ENCODE results near the gene TULP3. TPM values are rescaled to one million over a fixed set of nuclear protein-coding genes. Genes with fewer than 3 reads are reported as not detected.

TULP3 gene
- total RNA-seq, 1 donor from 2014 or later, result 9.5 TPM

GRCh38 chr12:2963760-2964292 is 73.1 kb downstream of the TULP3 start:
- no peak overlapping the region for H3K4me3 ChIP-seq (ENCODE audit: low read depth, low read length)
- DNase-seq (ENCODE audit: low read depth), result no peak
- TF ChIP-seq CTCF (IDR thresholded peaks at IDR 0.05; ENCODE audit: insufficient read depth, low read length, severe bottlenecking), result no peak
- H3K36me3 ChIP-seq (ENCODE audit: control insufficient read depth, insufficient read depth, low read length), result peaks cover 2% of the 10 kb centered on the region
- H3K27me3 ChIP-seq (ENCODE audit: control insufficient read depth, insufficient read depth, low read length), result no peaks in the 10 kb centered on the region
- FAIRE-seq, result no peak

- DNase-seq (ENCODE audit: low read depth), result no peak
- TF ChIP-seq CTCF (IDR thresholded peaks at IDR 0.05; ENCODE audit: insufficient read depth, low read length, severe bottlenecking), result no peak
- FAIRE-seq, result no peak
- Histone ChIP-seq H3K27me3 (ENCODE audit: control insufficient read depth, insufficient read depth, low read length) (no peaks in the 10 kb centered on the region), H3K4me3 (ENCODE audit: low read depth, low read length) (no peak overlapping the region), H3K36me3 (ENCODE audit: control insufficient read depth, insufficient read depth, low read length) (peaks cover 2% of the 10 kb centered on the region)
Measured at GRCh38 chr12:2967651-2968050, 77.0 kb downstream of the TULP3 start.

- Histone ChIP-seq H3K4me3 (ENCODE audit: low read depth, low read length) (no peak overlapping the region), H3K27me3 (ENCODE audit: control insufficient read depth, insufficient read depth, low read length) (no peaks in the 10 kb centered on the region), H3K36me3 (ENCODE audit: control insufficient read depth, insufficient read depth, low read length) (peaks cover 2% of the 10 kb centered on the region)
- no peak for TF ChIP-seq CTCF (IDR thresholded peaks at IDR 0.05; ENCODE audit: insufficient read depth, low read length, severe bottlenecking)
- DNase-seq (ENCODE audit: low read depth) (no peak), FAIRE-seq (no peak)
Measured at GRCh38 chr12:2970744-2971143, 80.1 kb downstream of the TULP3 start.

- Histone ChIP-seq H3K4me3 (ENCODE audit: low read depth, low read length) (no peak overlapping the region), H3K27me3 (ENCODE audit: control insufficient read depth, insufficient read depth, low read length) (no peaks in the 10 kb centered on the region), H3K36me3 (ENCODE audit: control insufficient read depth, insufficient read depth, low read length) (no peaks in the 10 kb centered on the region)
- no peak for DNase-seq (ENCODE audit: low read depth)
- no peak for FAIRE-seq
- no peak for TF ChIP-seq CTCF (IDR thresholded peaks at IDR 0.05; ENCODE audit: insufficient read depth, low read length, severe bottlenecking)
Measured at GRCh38 chr12:2973566-2973965, 82.9 kb downstream of the TULP3 start.

- no peak overlapping the region for H3K4me3 ChIP-seq (ENCODE audit: low read depth, low read length)
- H3K27me3 ChIP-seq (ENCODE audit: control insufficient read depth, insufficient read depth, low read length), result no peaks in the 10 kb centered on the region
- TF ChIP-seq CTCF (IDR thresholded peaks at IDR 0.05; ENCODE audit: insufficient read depth, low read length, severe bottlenecking), result no peak
- FAIRE-seq (no peak), DNase-seq (ENCODE audit: low read depth) (no peak)
- no peaks in the 10 kb centered on the region for H3K36me3 ChIP-seq (ENCODE audit: control insufficient read depth, insufficient read depth, low read length)
Measured at GRCh38 chr12:2974560-2974971, 83.9 kb downstream of the TULP3 start.

GRCh38 chr12:2976581-2976996 is 85.9 kb downstream of the TULP3 start:
- FAIRE-seq (no peak), DNase-seq (ENCODE audit: low read depth) (no peak)
- H3K4me3 ChIP-seq (ENCODE audit: low read depth, low read length), result no peak overlapping the region
- no peak for TF ChIP-seq CTCF (IDR thresholded peaks at IDR 0.05; ENCODE audit: insufficient read depth, low read length, severe bottlenecking)
- H3K27me3 ChIP-seq (ENCODE audit: control insufficient read depth, insufficient read depth, low read length), result no peaks in the 10 kb centered on the region
- H3K36me3 ChIP-seq (ENCODE audit: control insufficient read depth, insufficient read depth, low read length), result no peaks in the 10 kb centered on the region

All from bronchial epithelial cell (primary cell).